IMR-90 (cell line): ENCODE measurements around the gene HSPD1. TPM values are rescaled to one million over a fixed set of nuclear protein-coding genes. Genes with fewer than 3 reads are reported as not detected.

Experiments used
- ATAC-seq: fragments of 200-7000 bp; cut with Tn5 transposase; 2 replicates; pipeline ENCODE4 v1.9.1; 2020; ENCODE audit warnings: low read depth, mild to moderate bottlenecking, moderate library complexity
- BruUV-seq: library from RNA; stranded (reverse); fragments of 400-500 nt; replicated peaks from 2 replicates; lab custom pipeline; 2021; lab: Mats Ljungman, UMichigan
- CTCF ChIA-PET: fragments of 300-600 bp; formaldehyde crosslinking; extraction: SDS; loops from one replicate; lab custom pipeline; 2021; ENCODE audit warnings: antibody characterized with exemption; lab: Yijun Ruan, JAX
- POLR2A ChIA-PET: fragments of 300-600 bp; sonication (Branson Sonifier 250); formaldehyde crosslinking; loops from one replicate; lab custom pipeline; 2022; ENCODE audit warnings: antibody characterized with exemption; ENCODE audit not compliant: unreplicated experiment; lab: Charles Lee
- DNase-seq: peaks from one replicate; pipeline ENCODE4 v3.0.0; 2013
- H2AFZ ChIP-seq: replicated peaks from 2 replicates; pipeline ENCODE3; 2013; ENCODE audit warnings: low read length, mild to moderate bottlenecking; ENCODE audit not compliant: poor library complexity
- H2AK5ac ChIP-seq: 2 replicates; pipeline ENCODE4 v1.6.1; 2013; ENCODE audit warnings: low read depth, low read length, inconsistent platforms
- H2AK9ac ChIP-seq: replicated peaks from 2 replicates; pipeline ENCODE3; 2013; ENCODE audit warnings: mild to moderate bottlenecking, low read depth, low read length, moderate library complexity; ENCODE audit not compliant: poor library complexity
- H2BK120ac ChIP-seq: 2 replicates; pipeline ENCODE4 v1.6.1; 2013; ENCODE audit warnings: low read depth, low read length, inconsistent platforms
- H2BK15ac ChIP-seq: 3 replicates; pipeline ENCODE4 v1.6.1; 2013; ENCODE audit warnings: low read depth, low read length, inconsistent platforms
- H2BK20ac ChIP-seq: 2 replicates; pipeline ENCODE4 v1.6.1; 2013; ENCODE audit warnings: low read depth, mild to moderate bottlenecking, inconsistent platforms, low read length, moderate library complexity
- H2BK5ac ChIP-seq: 2 replicates; pipeline ENCODE4 v1.6.1; 2013; ENCODE audit warnings: mild to moderate bottlenecking, low read depth, low read length, inconsistent platforms; ENCODE audit not compliant: poor library complexity, severe bottlenecking
- H3K14ac ChIP-seq: replicated peaks from 2 replicates; pipeline ENCODE4 v1.6.1; 2013; ENCODE audit warnings: low read depth, low read length, inconsistent platforms
- H3K18ac ChIP-seq: 2 replicates; pipeline ENCODE4 v1.6.1; 2013; ENCODE audit warnings: low read depth, low read length, control low read depth
- H3K23ac ChIP-seq: 2 replicates; pipeline ENCODE4 v1.6.1; 2013; ENCODE audit warnings: low read depth, low read length, inconsistent platforms
- H3K27ac ChIP-seq: 2 replicates; pipeline ENCODE4 v1.5.1; 2013; ENCODE audit warnings: mild to moderate bottlenecking, control low read depth, low read length; ENCODE audit not compliant: insufficient read depth
- H3K27me3 ChIP-seq: 2 replicates; pipeline ENCODE4 v1.6.1; 2013; ENCODE audit warnings: low read length; ENCODE audit not compliant: control insufficient read depth, insufficient read depth
- H3K36me3 ChIP-seq: 2 replicates; pipeline ENCODE4 v1.6.1; 2013; ENCODE audit warnings: low read length, mixed read lengths; ENCODE audit not compliant: control insufficient read depth, insufficient read depth
- H3K4ac ChIP-seq: 2 replicates; pipeline ENCODE4 v1.6.1; 2013; ENCODE audit warnings: low read depth, low read length, inconsistent platforms
- H3K4me1 ChIP-seq: 2 replicates; pipeline ENCODE4 v1.6.1; 2013; ENCODE audit warnings: low read length, mixed read lengths; ENCODE audit not compliant: control insufficient read depth, insufficient read depth
- H3K4me2 ChIP-seq: 2 replicates; pipeline ENCODE4 v1.6.1; 2013; ENCODE audit warnings: low read depth, mild to moderate bottlenecking, control low read depth, low read length, moderate library complexity
- H3K4me3 ChIP-seq: 2 replicates; pipeline ENCODE4 v1.5.1; 2013; ENCODE audit warnings: low read depth, mild to moderate bottlenecking, control low read depth, low read length, moderate library complexity; ENCODE audit not compliant: insufficient read depth
- H3K56ac ChIP-seq: 2 replicates; pipeline ENCODE4 v1.6.1; 2013; ENCODE audit warnings: low read length, inconsistent platforms; ENCODE audit not compliant: insufficient read depth; ENCODE audit errors: extremely low read depth
- H3K79me1 ChIP-seq, 2 experiments: 2 replicates each; pipeline ENCODE4 v1.6.1; 2013; ENCODE audit warnings: low read length in 2 of 2, inconsistent platforms in 1 of 2, low read depth in 1 of 2
- H3K9ac ChIP-seq: 2 replicates; pipeline ENCODE4 v1.6.1; 2013; ENCODE audit warnings: low read depth, low read length, control low read depth
- H3K9me1 ChIP-seq: 2 replicates; pipeline ENCODE4 v1.6.1; 2013; ENCODE audit warnings: low read length, inconsistent platforms; ENCODE audit not compliant: insufficient read depth
- H3K9me3 ChIP-seq: 2 replicates; pipeline ENCODE4 v1.6.1; 2013; ENCODE audit warnings: low read length; ENCODE audit not compliant: control insufficient read depth, insufficient read depth
- H4K20me1 ChIP-seq: 2 replicates; pipeline ENCODE4 v1.6.1; 2013; ENCODE audit warnings: low read length, inconsistent platforms; ENCODE audit not compliant: insufficient read depth
- H4K5ac ChIP-seq: 2 replicates; pipeline ENCODE4 v1.6.1; 2013; ENCODE audit warnings: mild to moderate bottlenecking, low read depth, low read length, control low read depth
- H4K8ac ChIP-seq, 2 experiments: 2 replicates each; pipeline ENCODE4 v1.6.1; 2013; ENCODE audit warnings: low read depth in 2 of 2, low read length in 2 of 2, control low read depth in 1 of 2, inconsistent platforms in 1 of 2
- H4K91ac ChIP-seq: 2 replicates; pipeline ENCODE4 v1.6.1; 2013; ENCODE audit warnings: low read depth, low read length, inconsistent platforms; ENCODE audit not compliant: insufficient read depth
- ELK1 ChIP-seq: fragments of 150-350 bp; IDR thresholded peaks from 2 replicates; pipeline ENCODE4 v1.6.1; 2016; ENCODE audit warnings: low read depth, mild to moderate bottlenecking, low read length, moderate library complexity, borderline replicate concordance
- FOS ChIP-seq: fragments of 150-350 bp; IDR thresholded peaks from 2 replicates; pipeline ENCODE4 v1.6.1; 2016; ENCODE audit warnings: low read depth, low read length
- NFE2L2 ChIP-seq: fragments of 150-350 bp; IDR thresholded peaks from 2 replicates; pipeline ENCODE4 v1.6.1; 2016; ENCODE audit warnings: low read depth, mild to moderate bottlenecking, low read length
- POLR2A ChIP-seq: IDR thresholded peaks from 2 replicates; pipeline ENCODE4 v1.6.1; 2012; ENCODE audit warnings: mild to moderate bottlenecking, low read depth, low read length
- RAD21 ChIP-seq: IDR thresholded peaks from 2 replicates; pipeline ENCODE4 v1.6.1; 2012; ENCODE audit warnings: low read length, improper control_type of control experiment
- RCOR1 ChIP-seq: IDR thresholded peaks from 2 replicates; pipeline ENCODE4 v1.6.1; 2012; ENCODE audit warnings: mild to moderate bottlenecking, low read length, improper control_type of control experiment; ENCODE audit not compliant: insufficient replicate concordance
- RFX5 ChIP-seq: IDR thresholded peaks from 2 replicates; pipeline ENCODE4 v1.8.0; 2012; ENCODE audit warnings: low read depth, mild to moderate bottlenecking, low read length, moderate library complexity
- SMC3 ChIP-seq: fragments of 150-350 bp; IDR thresholded peaks from 2 replicates; pipeline ENCODE4 v1.6.1; 2016; ENCODE audit warnings: low read depth, mild to moderate bottlenecking, antibody characterized with exemption, low read length, moderate library complexity
- USF2 ChIP-seq: fragments of 150-350 bp; IDR thresholded peaks from 2 replicates; pipeline ENCODE4 v1.6.1; 2017; ENCODE audit warnings: mild to moderate bottlenecking, antibody characterized with exemption, low read length, low read depth
- WGBS, 2 experiments: methylation state at CpG; one replicate each; pipeline versions ENCODE4 v1.1.5 to v1.1.7; 2013; ENCODE audit warnings: missing lambda C conversion rate in 2 of 2; ENCODE audit not compliant: insufficient read length in 1 of 2; ENCODE audit errors: extremely low coverage in 2 of 2; 5-methylcytosine and 5-hydroxymethylcytosine counted together
- dilution Hi-C: fragments of 300-500 bp; cut with HindIII; formaldehyde crosslinking; loops from one replicate; pipeline ENCODE4 v1.14.3; 2018; ENCODE audit warnings: low sequenced_read_pairs; ENCODE audit not compliant: unreplicated experiment
- in situ Hi-C: fragments of 300-500 bp; cut with MboI; formaldehyde crosslinking; loops from 3 replicates; pipeline ENCODE4 v1.14.3; 2019; ENCODE audit warnings: low sequenced_read_pairs, inconsistent platforms, mixed read lengths
- intact Hi-C: fragments of 100-400 bp; cut with micrococcal nuclease; formaldehyde crosslinking; loops from 2 replicates; pipeline ENCODE4 v1.10.0; 2022
- polyA plus RNA-seq, 3 experiments: library from polyadenylated mRNA; depleted of rRNA; stranded (reverse); fragments of >200 nt; gene quantifications; 2 replicates each; pipeline ENCODE4 v1.2.3, GENCODE V29; 2012; ENCODE audit warnings: low replicate concordance in 1 of 3
- total RNA-seq: library from RNA; depleted of rRNA; stranded (reverse); fragments of >200 nt; gene quantifications from 2 replicates; pipeline ENCODE4 v1.2.3, GENCODE V29; 2012

HSPD1 gene
- total and polyA plus RNA-seq, 2 of the 4 experiments (the other 2 are of a cell fraction): 171 TPM

DNA sequence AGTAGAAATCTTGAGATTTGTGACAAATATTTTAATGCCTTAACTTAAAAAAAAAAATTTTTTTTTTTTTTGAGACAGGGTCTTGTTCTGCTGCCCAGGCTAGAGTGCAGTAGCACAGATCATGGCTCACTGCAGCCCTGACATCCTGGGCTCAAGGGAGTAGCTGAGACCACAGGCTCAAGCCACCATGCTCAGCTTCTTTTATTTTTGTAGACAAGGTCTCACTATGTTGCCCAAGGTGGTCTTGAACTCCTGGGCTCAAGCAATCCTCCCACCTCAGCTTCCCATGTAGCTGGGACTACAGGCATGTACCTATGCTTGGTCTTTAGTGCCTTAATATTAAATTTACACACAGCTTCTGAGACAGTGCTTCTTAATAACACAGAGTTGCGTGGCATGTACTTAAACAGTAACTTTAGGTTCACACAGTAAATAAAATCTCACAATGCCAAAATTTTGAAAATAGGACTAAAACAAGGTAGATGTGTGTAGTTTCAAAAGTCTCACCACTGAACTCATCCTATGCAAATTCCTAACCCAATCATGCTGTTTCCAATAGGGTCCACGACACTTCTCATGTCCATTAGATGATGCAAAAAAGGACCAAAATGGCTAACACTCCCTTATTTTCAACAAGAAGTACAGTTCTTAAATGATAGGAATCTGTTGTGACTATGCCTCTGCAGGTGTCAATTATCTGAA, 4.1 kb downstream of the HSPD1 start:
- in situ Hi-C loops (loop anchor here (5.0 kb wide), 1 partner anchor 78 kb away; no protein-coding TSS in a partner anchor), intact Hi-C loops (loop anchor here (5.0 kb wide), 1 partner anchor 38 kb away; no protein-coding TSS in a partner anchor), dilution Hi-C loops (no loop called here)
- Histone ChIP-seq H3K18ac (no peak overlapping the region), H4K8ac (no peak overlapping the region), H2BK120ac (no peak overlapping the region), H4K20me1 (peaks cover 34% of the 10 kb centered on the region), H3K4me2 (no peak overlapping the region), H4K5ac (no peak overlapping the region), H3K4me3 (no peak overlapping the region), H2AK5ac (no peak overlapping the region), H3K9me3 (no peaks in the 10 kb centered on the region), H2BK20ac (no peak overlapping the region), H4K91ac (no peak overlapping the region), H3K14ac (no peak overlapping the region), H2AFZ (no peak overlapping the region), H3K27ac (no peak overlapping the region), H3K23ac (no peak overlapping the region; the same call in 1 of the 2 replicates), H3K56ac (no peak overlapping the region), H3K9ac (no peak overlapping the region), H3K36me3 (peaks cover 28% of the 10 kb centered on the region), H3K4ac (no peak overlapping the region), H3K27me3 (no peaks in the 10 kb centered on the region), H2BK15ac (no peak overlapping the region), H2AK9ac (no peak overlapping the region), H3K4me1 (0 out of 2 replicates have a peak, but pooled peaks cover 1% of the 10 kb centered on the region), H3K9me1 (0 out of 2 replicates have a peak, but pooled peaks cover 3% of the 10 kb centered on the region), H3K79me1 (peaks cover 22 to 39% of the 10 kb centered on the region in 2 experiments), H2BK5ac (no peak overlapping the region)
- DNase-seq (no peak), ATAC-seq (no peak)
- no peak for TF ChIP-seq SMC3
- no peak for TF ChIP-seq RAD21
- TF ChIP-seq NFE2L2: no peak
- no peak for TF ChIP-seq POLR2A
- TF ChIP-seq RFX5: no peak
- TF ChIP-seq FOS: no peak
- no peak for TF ChIP-seq ELK1
- TF ChIP-seq USF2: no peak
- no peak for TF ChIP-seq RCOR1
- no CpG with 5 or more reads among the region's 2 CpGs for WGBS, 2 experiments
- BruUV-seq: no TSS peak
- POLR2A ChIA-PET: no interaction called here
- CTCF ChIA-PET: interaction anchor here (0.6 kb wide), 1 partner anchor 11 kb away, joined by 8 read pairs; no protein-coding TSS in a partner anchor
